SK-N-MC (cell line): ENCODE results near the gene AHSA1.

Source experiments
- EZH2 ChIP-seq: fragments of 200-600 bp; sonication (generic); IDR thresholded peaks from one replicate; pipeline ENCODE4 v1.6.1; 2017; ENCODE audit warnings: antibody characterized with exemption
- FOXP2 ChIP-seq: optimal IDR thresholded peaks from 2 replicates; pipeline ENCODE3; 2011; ENCODE audit warnings: mild to moderate bottlenecking, moderate library complexity; ENCODE audit not compliant: insufficient read depth; ENCODE audit errors: extremely low read length, control extremely low read depth
- POLR2AphosphoS5 ChIP-seq: IDR thresholded peaks from 2 replicates; pipeline ENCODE4 v1.6.1; 2012; ENCODE audit warnings: mild to moderate bottlenecking, low read depth, low read length, borderline replicate concordance

GRCh38 chr14:77502109-77502782 is 44.4 kb downstream of the AHSA1 start:
- TF ChIP-seq POLR2AphosphoS5: no peak
- TF ChIP-seq FOXP2: no peak
- TF ChIP-seq EZH2: no peak
